NCI-H2196 (cell line): ENCODE data around the gene LEPR.
"Not testable (repeated sequence)": the region's sequence is repeated elsewhere in the genome, so short reads cannot be mapped to it uniquely, and the experiment has no call there.

ENCODE experiments used
- DNase-seq: peaks from one replicate; lab custom pipeline; 2025; ENCODE audit not compliant: unreplicated experiment; lab: John Stamatoyannopoulos, UW

LEPR gene

DNA sequence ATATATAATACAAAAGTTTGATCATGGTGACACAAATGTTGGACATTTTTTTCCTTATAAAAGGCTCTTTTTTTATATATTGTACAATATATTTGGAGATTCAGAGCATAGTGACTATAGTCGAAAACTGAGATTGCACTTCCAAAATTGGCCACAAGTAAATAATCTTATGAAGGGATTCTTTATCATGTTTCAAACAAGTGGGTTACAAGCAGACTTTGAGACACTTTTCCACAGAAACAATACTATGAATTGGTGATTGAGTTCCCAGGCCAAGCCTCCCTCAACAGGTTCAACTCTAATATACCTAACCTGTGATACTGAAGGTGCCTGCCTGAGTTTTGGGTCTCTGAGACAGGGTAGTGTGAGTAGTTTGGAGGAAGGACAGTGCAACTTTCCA lies 13.8 kb downstream of the LEPR start:
- no peak for DNase-seq

DNA sequence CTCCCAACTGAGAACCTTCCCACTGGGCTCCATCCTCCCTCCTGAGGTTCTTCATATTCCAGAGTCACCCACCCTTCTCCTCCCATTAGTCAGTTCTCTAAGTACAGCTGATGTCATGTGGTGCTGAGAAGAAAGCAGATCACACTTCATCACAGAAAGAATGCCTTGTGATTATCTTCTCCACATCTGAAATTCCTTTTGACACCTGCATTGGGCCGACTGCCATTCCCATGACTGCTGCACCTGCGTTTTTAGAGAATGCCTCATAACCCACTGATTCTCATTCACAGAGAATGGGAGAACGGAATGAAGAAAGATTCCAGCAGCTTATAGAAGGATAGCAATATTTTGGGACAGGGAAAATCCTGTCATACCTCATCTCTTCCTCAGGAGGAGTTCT lies 14.3 kb downstream of the LEPR start:
- DNase-seq: no peak

DNA sequence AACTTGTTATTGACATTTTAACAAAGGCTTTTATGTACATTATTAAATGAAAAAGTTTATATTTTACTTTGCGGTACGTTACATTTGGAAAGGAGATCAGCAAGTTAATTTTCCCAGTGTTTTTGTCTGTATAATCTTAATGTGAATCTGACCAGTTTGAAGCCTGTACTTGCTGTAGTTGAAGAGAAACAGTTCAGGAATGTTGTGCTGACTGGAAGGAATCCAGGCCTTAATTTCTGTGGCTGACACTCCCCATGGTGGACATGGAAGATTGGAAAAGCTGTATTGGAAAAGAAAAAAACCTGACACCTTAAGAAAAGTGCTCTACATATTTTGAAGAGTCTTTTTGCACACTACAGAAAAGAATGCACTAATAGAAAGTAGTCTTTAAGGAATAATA lies 15.5 kb downstream of the LEPR start:
- DNase-seq: no peak

DNA sequence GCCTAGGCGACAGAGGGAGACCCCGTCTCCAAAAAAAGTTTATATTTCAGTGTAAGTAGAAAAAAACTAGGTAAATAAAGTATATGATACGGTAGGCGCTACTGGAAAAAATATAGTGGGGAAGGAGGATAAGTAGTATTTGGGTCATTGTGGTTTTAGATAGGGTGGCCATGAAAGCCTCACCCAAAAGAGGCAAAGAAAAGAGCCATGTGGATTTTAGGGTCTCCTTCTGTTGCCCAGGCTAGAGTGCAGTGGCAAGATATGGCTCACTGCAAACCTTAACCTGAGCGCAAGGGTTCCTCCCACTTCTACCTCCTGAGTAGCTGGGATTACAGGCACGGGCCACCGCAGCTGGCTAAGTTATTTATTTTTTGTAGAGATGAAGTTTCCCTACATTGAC lies 17.1 kb downstream of the LEPR start:
- no peak for DNase-seq

DNA sequence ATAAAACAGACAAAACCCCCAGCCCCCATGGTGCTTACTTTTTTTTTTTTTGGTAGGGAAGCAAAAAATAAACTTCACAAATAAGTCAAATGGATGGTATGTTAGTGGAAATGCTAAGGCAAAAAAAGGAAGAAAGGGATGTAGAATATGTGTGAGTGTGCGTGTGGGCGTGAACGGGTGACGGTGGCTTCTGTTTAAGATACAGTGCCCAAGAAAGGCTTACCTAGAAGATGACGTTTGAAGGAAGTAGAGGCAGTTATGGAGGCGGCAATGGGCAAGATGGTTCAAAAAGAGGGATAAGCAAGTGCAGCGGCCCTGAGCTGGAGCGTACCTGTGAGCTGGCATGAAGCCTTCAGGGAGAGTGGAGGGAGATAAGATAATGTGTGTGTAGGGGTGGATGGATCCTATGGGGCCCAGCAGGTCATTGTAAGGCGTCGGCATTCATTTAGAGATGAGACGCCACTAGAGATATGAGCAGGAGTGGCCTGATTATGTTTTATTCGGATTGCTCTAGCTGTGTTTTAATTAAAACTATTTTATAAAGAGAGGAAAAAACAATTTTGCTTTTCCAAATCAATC lies 19.9 kb downstream of the LEPR start:
- no peak for DNase-seq

DNA sequence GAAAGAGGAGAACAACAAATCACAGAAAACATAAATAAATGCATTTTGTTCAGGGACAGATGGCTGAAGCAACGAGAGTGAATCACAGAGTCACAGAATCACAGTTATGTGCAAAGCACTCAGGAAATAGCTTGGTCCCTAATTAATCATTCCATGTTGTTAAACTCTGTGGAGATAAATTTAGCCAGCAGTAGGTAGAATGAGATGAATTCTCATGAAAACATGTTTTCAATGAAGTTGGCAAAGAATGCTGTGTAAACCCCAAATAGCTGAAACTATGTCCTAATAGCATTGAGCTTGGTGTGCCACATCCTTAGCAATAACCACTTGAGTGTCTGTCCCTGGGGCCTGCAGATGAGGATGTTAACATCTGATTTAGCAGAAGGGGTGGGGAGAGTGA lies 20.4 kb downstream of the LEPR start:
- DNase-seq: no peak

DNA sequence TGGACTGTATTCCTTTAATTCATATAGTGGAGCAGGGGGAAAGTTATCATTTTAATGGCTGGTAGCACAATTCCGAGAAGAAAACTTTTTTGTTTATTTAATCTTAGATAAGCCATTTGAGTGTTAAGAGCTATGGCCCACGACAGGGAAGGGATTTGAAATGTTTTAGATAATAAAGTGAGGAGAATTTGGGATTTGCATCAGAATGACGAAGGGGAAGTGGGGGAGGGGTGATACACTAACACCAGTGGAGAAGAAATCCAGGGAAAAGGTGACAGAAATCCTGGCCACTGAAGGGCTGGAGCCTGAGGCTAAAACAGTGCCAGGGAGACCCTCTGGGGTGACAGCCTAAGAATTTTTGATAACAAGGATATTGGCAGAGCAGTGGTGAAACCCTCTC lies 21.0 kb downstream of the LEPR start:
- DNase-seq: no peak

DNA sequence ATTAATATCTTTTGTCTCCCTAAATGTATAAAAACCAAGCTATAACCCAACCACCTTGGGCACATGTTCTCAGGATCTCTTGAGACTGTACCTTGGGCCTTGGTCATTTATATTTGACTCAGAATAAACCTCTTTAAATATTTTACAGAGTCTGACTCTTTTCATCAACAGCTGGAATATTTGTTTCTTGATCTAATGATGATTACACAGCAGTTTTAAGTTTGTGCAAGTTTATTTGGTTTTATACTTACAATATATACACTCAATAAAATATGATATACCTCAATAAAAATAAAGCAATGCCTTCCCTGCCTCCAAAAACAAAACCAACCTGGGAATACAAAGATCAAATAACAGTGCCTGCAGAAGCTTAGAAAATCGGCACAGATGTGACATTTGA lies 22.0 kb downstream of the LEPR start:
- DNase-seq: no peak

DNA sequence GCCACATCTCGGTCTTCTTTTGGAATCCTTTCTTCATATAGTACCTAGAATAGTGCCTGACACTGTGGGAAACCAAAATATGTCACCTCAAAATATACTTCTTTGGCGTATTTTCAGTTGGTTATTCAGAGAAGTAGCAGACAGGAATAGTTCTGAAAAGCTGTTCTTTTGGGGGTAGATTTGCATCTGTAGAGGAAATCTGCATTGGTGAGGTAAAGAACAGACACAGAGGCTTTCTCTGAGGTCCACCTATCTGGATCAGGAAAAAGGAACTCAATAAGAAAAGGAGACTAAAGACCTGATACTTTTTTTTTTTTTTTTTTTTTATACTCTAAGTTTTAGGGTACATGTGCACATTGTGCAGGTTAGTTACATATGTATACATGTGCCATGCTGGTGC lies 23.2 kb downstream of the LEPR start:
- DNase-seq: no peak

DNA sequence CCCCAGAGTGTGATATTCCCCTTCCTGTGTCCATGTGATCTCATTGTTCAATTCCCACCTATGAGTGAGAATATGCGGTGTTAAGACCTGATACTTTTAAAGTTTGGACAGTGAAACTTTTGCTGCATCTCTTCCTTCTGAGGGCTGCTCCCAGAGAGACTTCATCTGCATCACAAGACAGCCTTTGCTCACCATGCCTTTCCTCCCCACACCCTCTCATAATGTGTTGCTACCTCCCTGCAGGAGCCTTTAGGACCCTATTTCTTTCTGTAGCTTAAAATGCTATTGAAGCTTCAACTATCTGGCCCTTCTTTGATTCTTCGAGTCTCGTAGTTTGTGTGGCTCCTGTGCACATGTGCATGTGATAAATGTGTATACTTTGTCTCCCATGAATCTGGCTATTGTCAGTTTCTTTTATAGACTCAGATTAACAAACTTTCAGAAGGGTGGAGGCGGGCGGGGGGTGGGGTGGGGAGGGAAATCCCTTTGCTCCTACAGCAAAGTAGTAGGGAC lies 23.7 kb downstream of the LEPR start:
- no peak for DNase-seq

DNA sequence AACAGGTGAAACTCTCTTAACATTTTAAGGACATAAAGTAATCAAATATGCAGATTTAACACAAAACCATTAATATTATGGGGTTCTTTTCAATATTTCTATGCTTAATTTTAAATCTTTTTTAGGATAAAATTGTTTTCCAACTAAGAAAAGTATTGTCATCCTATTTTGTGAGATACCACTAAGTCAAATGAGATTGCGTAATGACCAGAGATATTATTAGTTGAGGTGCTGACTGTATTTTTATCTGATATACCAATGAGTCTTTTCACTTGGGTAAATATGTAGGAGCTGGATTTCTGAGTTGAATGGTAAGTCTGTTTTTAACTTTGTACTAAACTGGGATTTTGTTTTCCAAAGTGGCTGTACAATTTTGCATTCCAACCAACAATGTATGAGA lies 25.4 kb downstream of the LEPR start:
- no peak for DNase-seq

DNA sequence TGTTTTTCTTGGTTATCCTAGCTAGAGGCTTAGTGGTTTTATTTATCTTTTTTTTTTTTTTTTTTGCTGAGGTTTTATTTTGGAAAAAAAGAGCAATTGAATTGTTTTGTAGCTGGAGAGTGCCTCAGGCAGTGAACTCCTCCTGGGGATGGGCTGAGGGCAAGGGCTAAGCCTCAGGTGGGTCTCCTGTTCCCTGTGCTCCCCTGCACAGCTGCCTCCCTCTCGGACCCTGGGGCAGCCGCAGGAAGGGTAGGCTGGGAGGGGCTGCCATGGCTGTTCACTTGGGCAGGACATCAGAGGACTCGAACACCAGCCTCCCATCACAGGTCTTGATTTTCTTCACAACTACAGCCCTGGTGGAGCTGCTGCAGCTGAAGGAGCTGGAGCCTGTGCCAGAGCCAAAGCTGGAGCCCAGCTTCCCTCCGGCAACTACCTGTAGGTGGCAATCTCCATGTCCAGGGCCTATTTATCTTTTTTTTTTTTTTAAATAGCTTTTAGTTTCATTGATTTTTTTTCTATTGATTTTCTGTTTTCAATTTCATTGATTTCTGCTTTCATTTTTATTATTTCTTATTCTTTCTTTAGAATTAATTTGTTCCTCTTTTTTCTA lies 28.9 kb downstream of the LEPR start:
- no peak for DNase-seq

DNA sequence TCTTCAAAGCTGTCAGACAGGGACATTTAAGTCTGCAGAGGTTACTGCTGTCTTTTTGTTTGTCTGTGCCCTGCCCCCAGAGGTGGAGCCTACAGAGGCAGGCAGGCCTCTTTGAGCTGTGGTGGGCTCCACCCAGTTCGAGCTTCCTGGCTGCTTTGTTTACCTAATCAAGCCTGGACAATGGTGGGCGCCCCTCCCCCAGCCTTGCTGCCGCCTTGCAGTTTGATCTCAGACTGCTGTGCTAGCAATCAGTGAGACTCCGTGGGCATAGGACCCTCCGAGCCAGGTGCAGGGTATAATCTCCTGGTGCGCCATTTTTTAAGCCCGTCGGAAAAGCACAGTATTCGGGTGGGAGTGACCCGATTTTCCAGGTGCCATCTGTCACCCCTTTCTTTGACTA lies 35.2 kb downstream of the LEPR start:
- DNase-seq: not testable (repeated sequence)

DNA sequence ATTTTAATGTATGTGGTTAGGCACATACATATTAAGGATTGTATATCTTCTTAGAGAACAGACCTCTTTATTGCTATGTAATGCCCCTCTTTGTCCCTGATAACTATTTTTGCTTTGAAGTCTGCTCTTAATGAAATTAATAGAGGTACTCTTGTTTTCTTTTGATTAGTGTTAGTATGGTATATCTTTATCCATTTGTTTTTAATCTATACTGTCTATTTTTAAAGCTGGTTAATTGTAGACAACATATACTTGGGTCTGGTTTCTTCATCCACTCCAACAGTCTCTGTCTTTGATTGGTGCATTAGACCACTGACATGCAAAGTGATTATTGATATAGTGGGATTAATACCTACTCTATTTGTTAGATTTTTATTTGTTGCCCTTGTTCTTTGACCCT lies 36.0 kb downstream of the LEPR start:
- DNase-seq: no peak

DNA sequence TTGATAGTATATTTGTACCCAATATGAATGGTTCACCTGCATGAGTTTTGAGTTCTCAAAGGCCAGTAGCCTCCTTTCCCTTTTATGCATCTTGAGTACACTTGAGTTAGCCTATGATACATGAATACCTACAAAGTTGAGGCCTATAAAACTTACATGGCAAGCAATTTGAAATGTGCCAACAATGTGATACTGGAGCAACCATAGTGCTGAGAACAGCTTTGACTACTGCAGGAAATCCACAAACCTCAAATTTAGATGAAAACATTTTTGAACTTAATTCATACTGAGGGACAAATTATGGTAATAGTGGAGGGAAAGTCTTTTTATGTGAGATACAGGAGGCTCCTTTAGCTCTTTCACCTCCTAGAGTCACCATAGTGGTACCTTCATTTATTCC lies 37.4 kb downstream of the LEPR start:
- DNase-seq: no peak

DNA sequence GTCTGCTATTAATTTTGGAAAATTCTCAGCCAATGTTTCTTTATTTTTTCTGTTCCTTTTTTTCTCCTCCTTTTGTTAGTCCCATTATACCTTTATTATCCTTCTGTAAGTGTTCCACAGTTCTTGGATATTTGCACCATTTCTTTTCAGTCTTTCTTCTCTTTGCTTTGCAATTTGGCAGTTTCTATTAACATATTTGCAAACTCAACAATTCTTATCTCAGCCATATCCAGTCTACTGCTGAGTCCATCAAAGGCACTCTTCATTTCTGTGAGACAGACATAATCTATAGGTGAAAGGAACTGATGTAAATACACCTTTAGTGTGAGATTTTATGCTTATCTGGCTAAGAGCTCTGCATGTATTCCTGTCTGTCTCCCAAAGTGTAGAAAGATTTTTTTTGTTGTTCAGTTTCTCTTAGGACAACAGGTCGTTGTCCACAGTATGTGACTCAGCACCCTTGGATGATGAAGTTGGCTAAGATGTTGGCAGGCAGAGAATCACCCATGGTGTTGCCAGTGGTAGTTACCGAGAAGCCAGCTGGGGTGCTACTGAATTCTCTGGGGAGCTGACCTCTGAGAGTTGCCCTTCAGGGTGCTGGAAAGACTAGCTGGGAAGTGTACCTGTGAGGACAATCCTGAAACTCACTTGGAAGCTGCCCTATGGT lies 38.4 kb downstream of the LEPR start:
- DNase-seq: no peak

DNA sequence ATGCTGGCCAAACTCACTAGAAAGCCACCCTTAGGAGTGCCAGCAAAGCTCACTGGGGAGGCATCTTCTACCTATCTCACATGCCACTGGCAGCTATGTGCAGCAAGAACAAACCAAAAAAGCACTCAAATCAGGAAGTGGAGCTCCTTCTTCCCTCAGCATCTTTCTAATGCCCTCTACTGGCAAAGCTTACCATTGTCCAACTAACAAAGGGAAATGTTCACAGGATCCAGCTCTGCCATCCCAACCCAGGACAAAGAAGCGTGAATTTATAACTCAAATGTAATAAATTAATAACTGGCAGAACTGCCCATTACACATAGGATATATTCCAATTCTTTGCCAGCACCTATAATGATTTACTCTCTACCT lies 38.9 kb downstream of the LEPR start:
- DNase-seq: peak; percentile 16

DNA sequence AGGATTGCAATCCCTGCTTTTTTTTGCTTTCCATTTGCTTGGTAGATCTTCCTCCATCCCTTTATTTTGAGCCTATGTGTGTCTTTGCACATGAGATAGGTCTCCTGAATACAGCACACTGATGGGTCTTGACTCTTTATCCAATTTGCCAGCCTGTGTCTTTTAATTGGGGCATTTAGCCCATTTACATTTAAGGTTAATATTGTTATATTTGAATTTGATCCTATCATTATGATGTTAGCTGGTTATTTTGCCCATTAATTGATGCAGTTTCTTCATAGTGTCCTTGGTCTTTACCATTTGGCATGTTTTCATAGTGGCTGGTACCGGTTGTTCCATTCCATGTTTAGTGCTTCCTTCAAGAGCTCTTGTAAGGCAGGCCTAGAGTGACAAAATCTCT lies 45.4 kb downstream of the LEPR start:
- DNase-seq: not testable (repeated sequence)

DNA sequence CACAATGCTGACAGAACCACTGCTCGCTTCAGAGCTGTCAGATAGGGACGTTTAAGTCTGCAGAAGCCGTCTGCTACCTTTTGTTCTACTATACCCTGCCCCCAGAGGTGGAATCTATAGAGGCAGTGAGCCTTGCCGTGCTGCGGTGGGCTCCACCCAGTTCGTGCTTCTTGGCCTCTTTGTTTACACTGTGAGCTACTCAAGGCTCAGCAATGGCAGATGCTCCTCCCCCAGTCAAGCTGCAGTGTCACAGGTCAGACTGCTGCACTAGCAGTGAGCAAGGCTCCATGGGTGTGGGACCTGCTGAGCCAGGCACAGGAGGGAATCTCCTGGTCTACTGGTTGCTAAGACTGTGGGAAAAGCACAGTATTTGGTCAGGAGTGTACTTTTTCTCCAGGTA lies 47.1 kb downstream of the LEPR start:
- no peak for DNase-seq

DNA sequence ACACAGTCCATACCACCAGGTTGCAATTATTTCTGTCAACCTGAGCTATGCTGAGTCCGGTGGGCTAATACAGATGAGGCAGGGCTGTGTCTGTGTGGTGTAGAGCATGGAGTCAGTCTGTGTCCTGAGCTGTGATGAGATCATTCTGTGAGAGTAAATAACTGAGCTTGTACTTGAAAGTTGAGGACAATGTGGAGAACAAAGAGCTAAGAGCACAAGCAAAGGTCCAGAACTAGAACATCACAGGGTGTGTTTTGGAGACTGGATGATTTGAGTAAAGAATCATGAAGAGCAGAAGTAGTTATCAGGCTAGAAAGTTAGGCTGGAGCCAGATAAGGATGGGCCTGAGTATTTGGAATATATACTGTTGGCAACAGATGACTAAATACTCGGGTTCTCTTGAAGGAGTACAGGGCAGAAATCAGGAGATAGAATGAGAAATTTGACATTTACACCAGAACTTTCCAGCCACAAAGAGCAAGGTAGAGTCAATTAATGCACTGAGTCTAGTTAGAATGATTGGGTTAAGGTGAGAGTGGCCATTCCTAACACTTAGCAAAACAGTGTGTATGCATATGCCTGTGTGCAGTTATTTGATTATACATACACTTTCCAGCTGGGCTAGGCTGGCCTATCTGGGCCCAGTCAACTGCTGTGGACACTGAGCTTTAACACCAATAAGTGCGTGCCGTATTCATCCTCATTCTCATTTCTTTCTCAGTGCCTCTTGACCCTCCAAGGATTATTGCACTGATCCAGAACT lies 48.8 kb downstream of the LEPR start:
- no peak for DNase-seq

DNA sequence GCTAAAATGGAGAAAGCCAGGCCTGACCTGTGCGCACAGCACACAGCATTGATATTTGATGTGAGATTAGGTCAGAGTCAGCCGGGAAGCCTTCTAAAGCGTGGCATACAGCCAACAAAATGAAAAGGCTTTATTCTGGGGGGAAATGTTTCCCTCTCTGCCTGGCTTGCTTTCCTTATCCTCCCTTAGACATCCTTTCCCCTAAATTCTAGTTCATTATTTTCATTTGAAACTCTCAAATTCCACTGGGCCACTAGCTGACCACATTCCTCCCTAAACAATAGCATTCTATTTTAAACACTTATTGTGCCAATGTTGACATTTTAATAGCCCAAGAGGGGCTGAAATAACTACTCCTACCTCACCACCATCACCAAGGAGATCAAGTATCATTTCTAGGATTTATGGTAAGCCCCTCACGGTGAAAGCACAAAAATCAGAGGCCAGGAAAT lies 49.4 kb downstream of the LEPR start:
- no peak for DNase-seq
